PFSK-1 (cell line): Measurements from ENCODE around the gene ARHGEF12.

ENCODE experiments used
- POLR2AphosphoS5 ChIP-seq: IDR thresholded peaks from 2 replicates; pipeline ENCODE4 v1.6.1; 2012; ENCODE audit warnings: low read depth, mild to moderate bottlenecking, control low read depth, low read length, moderate library complexity
- REST ChIP-seq, 2 experiments: IDR thresholded peaks; 2 replicates each; pipeline versions ENCODE4 v1.6.1 to v1.8.0; 2011 to 2012; ENCODE audit warnings: low read depth in 2 of 2, low read length in 2 of 2, control low read depth in 1 of 2, inconsistent platforms in 1 of 2, mild to moderate bottlenecking in 1 of 2, moderate library complexity in 1 of 2; ENCODE audit not compliant: insufficient read depth in 1 of 2
- SIN3A ChIP-seq: IDR thresholded peaks from 2 replicates; pipeline ENCODE4 v1.6.1; 2012; ENCODE audit warnings: mild to moderate bottlenecking, low read length, moderate library complexity, borderline replicate concordance; ENCODE audit not compliant: insufficient read depth
- TAF1 ChIP-seq: IDR thresholded peaks from 2 replicates; pipeline ENCODE4 v1.6.1; 2012; ENCODE audit warnings: low read length, control low read depth, borderline replicate concordance; ENCODE audit not compliant: insufficient read depth

DNA sequence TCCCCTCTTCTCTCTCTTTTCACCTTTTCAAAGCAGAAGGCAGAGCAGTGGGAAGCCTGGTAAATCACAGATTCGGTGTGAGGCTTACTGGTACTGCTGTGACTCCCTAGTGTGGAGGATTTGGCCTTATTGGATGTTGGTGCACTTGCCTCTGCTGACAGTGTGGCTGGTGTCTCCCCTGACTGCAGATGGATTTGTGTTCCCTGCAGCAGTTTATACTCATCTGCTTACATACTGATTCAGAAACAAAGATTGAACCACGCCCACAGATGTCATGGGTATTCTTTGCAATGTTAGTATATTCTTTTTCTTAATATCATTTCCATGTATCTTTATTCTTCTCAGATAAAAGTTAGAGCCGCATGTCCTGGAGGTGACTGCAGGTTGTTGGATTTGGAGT is 148.5 kb downstream of the ARHGEF12 start:
- TF ChIP-seq POLR2AphosphoS5, result no peak
- TF ChIP-seq TAF1, result no peak
- no peak for TF ChIP-seq REST (IDR thresholded peaks at IDR 0.05; ENCODE audit: insufficient read depth in 1 of 2, low read depth in 2 of 2, low read length in 2 of 2)
- TF ChIP-seq SIN3A, result no peak
